Omental fat pad (tissue), 4 donors: ENCODE data around the gene SH2D5. TPM values are rescaled to one million over a fixed set of nuclear protein-coding genes. Genes with fewer than 3 reads are reported as not detected.

ENCODE experiments used
- ATAC-seq: fragments of 150-250 bp; one replicate; pipeline ENCODE4 v1.9.1; 2016; ENCODE audit warnings: mild to moderate bottlenecking, moderate library complexity; ENCODE audit not compliant: low FRiP score
- DNase-seq: peaks from one replicate; pipeline ENCODE4 v3.0.0-alpha.2; 2019; ENCODE audit warnings: low spot score
- total RNA-seq, 4 donors: library from RNA; depleted of rRNA; stranded (reverse); fragments of >200 nt; gene quantifications; one replicate each; pipeline ENCODE4 v1.1.0, GENCODE V29; 2016
- TF ChIP-seq, protein P1 (sequence below), 3 donors: fragments of 450-650 bp; IDR thresholded peaks; one replicate each; pipeline ENCODE4 v1.5.1; 2016 to 2017; ENCODE audit warnings: antibody characterized with exemption in 3 of 3, mild to moderate bottlenecking in 3 of 3, moderate library complexity in 2 of 3

Gene SH2D5
- total RNA-seq, 4 donors from 2014 or later, result 0.25 to 5.8 (median 0.84) TPM; not detected in 1

DNA sequence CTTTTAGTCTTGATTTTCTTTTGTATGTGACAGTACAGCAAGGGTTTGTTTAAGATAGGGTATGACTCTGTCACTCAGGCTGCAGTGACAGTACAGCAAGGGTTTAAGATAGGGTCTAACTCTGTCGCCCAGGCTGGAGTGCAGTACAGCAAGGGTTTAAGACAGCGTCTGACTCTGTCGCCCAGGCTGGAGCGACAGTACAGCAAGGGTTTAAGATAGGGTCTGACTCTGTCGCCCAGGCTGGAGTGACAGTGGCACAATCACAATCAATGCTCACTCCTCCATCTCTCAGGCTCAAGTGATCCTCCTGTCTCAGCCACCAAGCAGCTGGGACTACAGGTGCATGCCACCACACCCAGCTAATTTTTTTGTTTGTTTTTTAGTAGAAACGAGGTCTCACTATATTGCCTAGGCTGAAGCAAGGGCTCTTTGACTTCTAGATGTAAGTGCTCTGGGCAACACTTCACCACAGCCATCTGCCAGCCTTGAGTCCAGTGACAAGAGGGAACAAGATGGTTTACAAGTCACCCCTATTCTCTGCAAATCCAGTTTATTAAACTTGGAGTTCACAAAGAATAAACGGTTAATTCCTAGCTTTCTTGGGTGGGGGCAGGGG, 965 bp upstream of the SH2D5 start:
- ATAC-seq, result no peak
- DNase-seq, result no peak

DNA sequence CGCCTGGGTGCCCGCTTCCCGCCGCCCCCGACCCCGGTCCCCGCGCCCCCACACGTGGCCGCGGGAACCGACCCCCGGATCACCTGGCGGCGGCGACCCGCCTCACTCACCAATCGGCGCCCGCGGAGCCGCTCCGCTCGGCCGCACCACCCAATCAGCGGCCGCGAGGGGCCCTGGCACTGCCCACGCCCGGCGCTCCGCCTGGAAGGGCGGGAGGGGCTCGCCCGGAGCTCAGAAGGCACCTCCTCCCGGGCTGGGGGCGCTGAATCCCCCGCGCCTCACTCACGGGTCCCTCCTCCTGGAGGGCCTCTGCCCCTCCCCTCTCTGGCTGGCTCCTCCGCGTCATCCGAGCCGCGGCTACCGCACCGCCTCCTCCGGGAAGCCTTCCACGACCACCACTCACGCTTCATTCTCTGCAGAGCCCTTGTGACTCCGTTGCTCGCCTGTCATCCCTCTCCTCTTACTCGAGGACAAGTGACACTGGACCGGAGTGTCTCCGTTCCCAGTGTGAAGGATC, 374 bp downstream of the SH2D5 start:
- DNase-seq, result no peak
- TF ChIP-seq, protein P1, sequence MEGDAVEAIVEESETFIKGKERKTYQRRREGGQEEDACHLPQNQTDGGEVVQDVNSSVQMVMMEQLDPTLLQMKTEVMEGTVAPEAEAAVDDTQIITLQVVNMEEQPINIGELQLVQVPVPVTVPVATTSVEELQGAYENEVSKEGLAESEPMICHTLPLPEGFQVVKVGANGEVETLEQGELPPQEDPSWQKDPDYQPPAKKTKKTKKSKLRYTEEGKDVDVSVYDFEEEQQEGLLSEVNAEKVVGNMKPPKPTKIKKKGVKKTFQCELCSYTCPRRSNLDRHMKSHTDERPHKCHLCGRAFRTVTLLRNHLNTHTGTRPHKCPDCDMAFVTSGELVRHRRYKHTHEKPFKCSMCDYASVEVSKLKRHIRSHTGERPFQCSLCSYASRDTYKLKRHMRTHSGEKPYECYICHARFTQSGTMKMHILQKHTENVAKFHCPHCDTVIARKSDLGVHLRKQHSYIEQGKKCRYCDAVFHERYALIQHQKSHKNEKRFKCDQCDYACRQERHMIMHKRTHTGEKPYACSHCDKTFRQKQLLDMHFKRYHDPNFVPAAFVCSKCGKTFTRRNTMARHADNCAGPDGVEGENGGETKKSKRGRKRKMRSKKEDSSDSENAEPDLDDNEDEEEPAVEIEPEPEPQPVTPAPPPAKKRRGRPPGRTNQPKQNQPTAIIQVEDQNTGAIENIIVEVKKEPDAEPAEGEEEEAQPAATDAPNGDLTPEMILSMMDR (IDR thresholded peaks at IDR 0.05), result no peak
- peak; percentile 72 for ATAC-seq

More for the DNA sequence above, 965 bp upstream of the SH2D5 start:
- TF ChIP-seq, protein P1 (IDR thresholded peaks at IDR 0.05), result no peak

DNA sequence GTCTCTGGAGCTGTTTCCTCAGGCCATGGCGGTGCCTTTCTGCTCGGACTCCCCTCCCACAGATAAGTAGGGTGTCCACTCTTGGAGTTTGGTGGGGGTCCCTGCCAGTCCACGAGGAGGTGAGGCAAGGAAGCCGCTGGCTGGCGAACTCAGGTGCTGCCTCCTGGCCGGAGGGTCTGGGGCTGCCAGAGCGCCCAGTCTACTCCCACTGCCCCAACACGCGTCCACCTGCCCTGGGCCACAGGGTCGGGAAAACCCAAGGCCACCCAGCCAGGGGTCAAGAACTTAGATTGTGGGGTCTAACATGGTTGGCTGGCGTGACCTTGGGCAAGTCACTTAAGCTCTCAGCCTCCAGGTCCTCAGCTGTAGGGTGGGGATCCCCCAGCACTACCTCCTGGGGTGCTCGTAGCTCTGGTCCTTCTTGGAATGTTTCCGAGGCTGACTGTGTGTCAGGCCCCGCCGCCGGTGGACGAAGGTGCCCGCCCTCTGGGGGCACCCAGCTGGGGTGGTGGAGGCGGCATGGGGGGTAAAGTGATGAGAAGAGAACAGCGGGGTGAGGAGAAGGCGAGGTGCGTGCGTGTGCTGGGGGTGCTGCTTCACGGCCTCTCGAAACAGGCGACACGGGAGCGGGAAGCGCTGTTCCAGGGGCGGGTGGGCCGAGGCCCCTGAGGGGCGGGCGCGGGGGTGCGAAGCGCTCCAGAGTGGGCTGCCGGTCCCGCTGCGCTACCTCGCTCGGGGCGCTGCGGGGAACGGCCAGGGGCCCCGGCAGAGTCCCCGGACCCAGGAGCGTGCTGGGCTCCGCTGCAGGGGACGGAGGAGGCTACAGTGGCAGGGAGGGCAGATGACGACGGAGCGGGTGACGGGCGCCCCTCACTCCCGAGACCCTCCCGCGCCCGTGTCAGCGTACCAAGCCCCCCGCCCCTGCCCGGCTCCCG, 1.2 kb downstream of the SH2D5 start:
- peak; percentile 4 for ATAC-seq
- DNase-seq, result no peak
- TF ChIP-seq, protein P1 (IDR thresholded peaks at IDR 0.05), result no peak

DNA sequence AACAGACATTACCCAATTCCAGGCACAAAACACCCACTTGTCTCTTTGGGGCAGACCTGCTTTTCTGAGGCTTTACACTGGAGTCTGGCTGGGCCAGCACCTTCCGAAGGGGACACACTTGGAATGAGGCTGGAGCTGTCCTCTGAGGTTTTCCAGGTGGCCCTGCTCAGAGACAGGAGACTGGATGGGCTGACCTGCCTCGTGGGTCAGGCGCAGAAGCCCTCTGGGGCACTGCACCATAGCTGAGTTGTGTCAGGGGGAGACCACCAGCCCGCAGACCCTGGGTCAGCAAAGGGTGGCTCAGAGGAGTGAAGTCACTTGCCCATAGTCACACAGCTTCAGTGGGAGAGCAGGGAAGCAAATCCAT, 1.8 kb downstream of the SH2D5 start:
- DNase-seq (no peak), ATAC-seq (no peak)
- TF ChIP-seq, protein P1 (IDR thresholded peaks at IDR 0.05), result no peak

DNA sequence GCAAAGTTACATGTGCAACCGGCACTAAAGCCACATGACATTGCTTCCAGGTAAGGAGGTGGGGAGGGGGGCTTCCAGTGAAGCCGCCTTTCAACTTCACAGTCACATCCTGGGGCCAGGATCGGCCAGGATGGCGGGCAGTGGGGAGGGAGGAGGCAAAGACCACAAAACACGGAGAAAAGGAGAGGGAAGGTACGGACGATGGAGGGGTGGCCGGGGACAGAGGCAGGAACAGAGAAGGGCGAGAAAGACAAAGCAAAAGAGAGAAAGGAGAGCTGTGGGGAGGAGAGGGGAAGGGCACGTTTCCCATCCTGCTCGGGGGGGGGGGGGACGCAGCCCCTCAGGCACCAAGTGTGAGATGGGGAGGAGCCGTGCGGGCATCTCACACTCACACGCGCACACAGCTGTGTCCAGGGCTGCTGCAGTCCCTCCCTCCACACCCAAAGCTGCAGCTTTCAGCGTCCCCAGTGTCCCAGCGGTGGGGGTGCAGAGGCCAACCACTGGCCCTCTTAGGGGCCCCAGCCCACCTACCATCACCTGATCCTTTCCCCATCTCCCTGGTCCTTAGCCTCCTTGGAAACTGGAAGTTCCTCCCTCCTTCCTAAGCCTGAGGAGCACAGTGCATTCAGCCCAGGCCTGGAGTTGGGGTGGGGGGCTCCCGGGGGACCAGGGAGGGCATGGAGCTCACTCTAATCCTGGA, 2.4 kb downstream of the SH2D5 start:
- ATAC-seq, result no peak
- TF ChIP-seq, protein P1 (IDR thresholded peaks at IDR 0.05), result no peak
- DNase-seq, result no peak

DNA sequence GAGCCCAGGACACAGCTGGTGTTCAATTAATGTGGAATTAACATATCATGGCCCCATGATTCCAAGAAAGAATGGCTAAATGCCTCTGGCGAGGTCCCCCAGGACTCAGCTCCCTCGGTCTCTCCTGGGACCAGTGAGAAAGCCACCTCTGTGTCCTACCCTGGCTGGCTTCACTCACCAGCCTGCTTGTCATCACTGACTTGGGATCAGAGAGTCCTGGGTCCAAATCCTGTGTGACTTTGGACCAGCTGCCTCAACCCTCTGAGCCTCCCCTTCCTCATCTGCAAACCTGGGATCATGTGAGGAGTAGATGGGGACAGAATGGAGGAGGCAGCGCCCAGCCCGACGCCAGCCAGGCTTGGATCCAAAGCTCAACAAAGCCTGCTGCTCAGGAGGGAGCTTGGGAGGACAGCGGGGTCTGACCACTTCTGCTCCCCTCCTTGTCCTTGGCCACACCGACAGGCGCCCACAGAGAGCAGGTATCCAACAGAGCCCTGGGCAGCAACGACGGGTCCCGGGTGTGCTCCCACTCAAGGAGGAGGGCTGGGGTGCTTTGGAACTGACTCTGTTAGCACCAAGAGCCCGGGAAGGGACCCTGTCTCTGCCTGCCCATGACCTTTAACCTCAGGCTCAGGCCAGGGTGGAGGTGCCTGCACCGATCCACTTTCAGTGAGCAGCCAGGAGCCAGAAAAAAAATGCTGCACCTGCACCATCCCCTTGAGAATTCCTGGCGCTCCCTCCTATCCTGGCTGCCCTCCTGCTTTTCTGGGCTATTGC, 3.2 kb downstream of the SH2D5 start:
- ATAC-seq, result no peak
- TF ChIP-seq, protein P1 (IDR thresholded peaks at IDR 0.05), result no peak
- DNase-seq, result no peak
